ENCODE measurements around the gene MINDY3.

DNA sequence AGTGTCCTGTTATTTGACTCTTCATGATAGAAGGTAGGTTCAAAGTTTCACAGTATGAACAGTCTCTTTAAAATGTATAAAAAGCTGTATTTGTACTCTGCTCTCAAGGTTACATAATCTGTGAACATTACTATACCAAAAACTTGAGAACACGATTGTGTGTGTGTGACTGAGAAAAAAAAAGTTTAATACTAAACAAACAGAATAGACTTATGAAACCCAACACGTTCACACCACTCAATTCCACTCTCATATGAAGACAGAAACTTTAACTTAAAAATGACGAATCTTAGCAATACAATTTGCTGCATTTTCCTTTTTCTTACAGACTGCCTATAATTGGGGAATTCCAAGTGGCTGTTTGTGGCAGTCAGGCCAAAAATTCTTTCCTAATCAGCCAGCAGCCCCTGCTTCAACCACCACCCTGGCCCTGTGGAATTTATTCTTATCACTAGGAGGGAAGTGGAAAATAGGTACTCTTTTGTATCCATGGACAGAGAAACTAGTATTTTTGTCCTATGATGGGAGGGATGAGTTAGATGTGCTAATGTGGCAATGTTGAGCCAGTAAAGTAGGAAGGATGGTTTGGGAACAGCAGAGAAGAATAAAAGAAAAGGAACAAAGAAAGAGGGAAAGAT, 42.8 kb downstream of the MINDY3 start:
- TF ChIP-seq, protein P1, sequence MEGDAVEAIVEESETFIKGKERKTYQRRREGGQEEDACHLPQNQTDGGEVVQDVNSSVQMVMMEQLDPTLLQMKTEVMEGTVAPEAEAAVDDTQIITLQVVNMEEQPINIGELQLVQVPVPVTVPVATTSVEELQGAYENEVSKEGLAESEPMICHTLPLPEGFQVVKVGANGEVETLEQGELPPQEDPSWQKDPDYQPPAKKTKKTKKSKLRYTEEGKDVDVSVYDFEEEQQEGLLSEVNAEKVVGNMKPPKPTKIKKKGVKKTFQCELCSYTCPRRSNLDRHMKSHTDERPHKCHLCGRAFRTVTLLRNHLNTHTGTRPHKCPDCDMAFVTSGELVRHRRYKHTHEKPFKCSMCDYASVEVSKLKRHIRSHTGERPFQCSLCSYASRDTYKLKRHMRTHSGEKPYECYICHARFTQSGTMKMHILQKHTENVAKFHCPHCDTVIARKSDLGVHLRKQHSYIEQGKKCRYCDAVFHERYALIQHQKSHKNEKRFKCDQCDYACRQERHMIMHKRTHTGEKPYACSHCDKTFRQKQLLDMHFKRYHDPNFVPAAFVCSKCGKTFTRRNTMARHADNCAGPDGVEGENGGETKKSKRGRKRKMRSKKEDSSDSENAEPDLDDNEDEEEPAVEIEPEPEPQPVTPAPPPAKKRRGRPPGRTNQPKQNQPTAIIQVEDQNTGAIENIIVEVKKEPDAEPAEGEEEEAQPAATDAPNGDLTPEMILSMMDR (IDR thresholded peaks at IDR 0.05): no peak
- TF ChIP-seq POLR2A (IDR thresholded peaks at IDR 0.05): no peak
